PC-9 (cell line): ENCODE results near the gene PEF1. TPM values are rescaled to one million over a fixed set of nuclear protein-coding genes. Genes with fewer than 3 reads are reported as not detected.

ENCODE experiments used
- BruUV-seq: library from RNA; stranded (reverse); fragments of 400-500 nt; replicated peaks from 2 replicates; lab custom pipeline; 2021; lab: Mats Ljungman, UMichigan
- CTCF ChIA-PET: fragments of 300-600 bp; sonication (Branson Sonifier 250); formaldehyde crosslinking; loops from one replicate; lab custom pipeline; 2022; ENCODE audit warnings: antibody characterized with exemption; lab: Charles Lee
- POLR2A ChIA-PET: fragments of 300-600 bp; sonication (Branson Sonifier 250); formaldehyde crosslinking; loops from one replicate; lab custom pipeline; 2022; ENCODE audit warnings: antibody characterized with exemption; ENCODE audit not compliant: unreplicated experiment; lab: Charles Lee
- DNase-seq, 2 experiments: peaks; one replicate each; pipeline versions ENCODE4 v3.0.0 to v3.0.0-alpha.2; 2015 to 2022; ENCODE audit warnings: mixed read lengths in 1 of 2
- H2AFZ ChIP-seq: fragments of 200-600 bp; sonication (generic); 2 replicates; pipeline ENCODE4 v1.8.1; 2017; ENCODE audit warnings: antibody characterized with exemption
- H3F3A ChIP-seq: fragments of 200-600 bp; sonication (generic); 2 replicates; pipeline ENCODE4 v1.8.1; 2017; ENCODE audit warnings: antibody characterized with exemption, mild to moderate bottlenecking, low read depth; ENCODE audit not compliant: insufficient read depth
- H3K27ac ChIP-seq: fragments of 200-600 bp; sonication (generic); 2 replicates; pipeline ENCODE4 v1.6.1; 2016; ENCODE audit warnings: mixed run types
- H3K27me3 ChIP-seq: fragments of 200-600 bp; sonication (generic); 2 replicates; pipeline ENCODE4 v1.6.1; 2016; ENCODE audit warnings: low read depth, mixed run types; ENCODE audit not compliant: insufficient read depth
- H3K36me3 ChIP-seq: fragments of 200-600 bp; sonication (generic); 2 replicates; pipeline ENCODE4 v1.6.1; 2016; ENCODE audit warnings: low read depth, mixed run types
- H3K4me1 ChIP-seq: fragments of 200-600 bp; sonication (generic); replicated peaks from 2 replicates; pipeline ENCODE4 v1.6.1; 2016; ENCODE audit warnings: mixed run types; ENCODE audit not compliant: insufficient read depth
- H3K4me2 ChIP-seq: fragments of 200-600 bp; sonication (generic); 2 replicates; pipeline ENCODE4 v1.6.1; 2017; ENCODE audit warnings: mixed run types
- H3K4me3 ChIP-seq: fragments of 200-600 bp; sonication (generic); 2 replicates; pipeline ENCODE4 v1.6.1; 2016; ENCODE audit warnings: mixed run types
- H3K79me2 ChIP-seq: fragments of 200-600 bp; sonication (generic); 2 replicates; pipeline ENCODE4 v1.6.1; 2017; ENCODE audit warnings: low read depth, mixed run types
- H3K9me2 ChIP-seq: fragments of 200-600 bp; sonication (generic); 2 replicates; pipeline ENCODE4 v1.8.1; 2017; ENCODE audit warnings: mild to moderate bottlenecking; ENCODE audit not compliant: insufficient read depth
- H3K9me3 ChIP-seq: fragments of 200-600 bp; sonication (generic); 2 replicates; pipeline ENCODE4 v1.8.1; 2016; ENCODE audit warnings: low read depth; ENCODE audit not compliant: insufficient read depth
- H4K20me1 ChIP-seq: fragments of 200-600 bp; sonication (generic); 2 replicates; pipeline ENCODE4 v1.8.1; 2017; ENCODE audit not compliant: insufficient read depth
- EZH2 ChIP-seq: fragments of 200-600 bp; sonication (generic); IDR thresholded peaks from 2 replicates; pipeline ENCODE4 v1.8.0; 2017; ENCODE audit warnings: antibody characterized with exemption, low read depth
- intact Hi-C: fragments of 100-400 bp; cut with micrococcal nuclease; formaldehyde crosslinking; loops from one replicate; pipeline ENCODE4 v1.10.0; 2022; ENCODE audit not compliant: unreplicated experiment
- total RNA-seq: library from RNA; stranded (reverse); gene quantifications from 2 replicates; pipeline ENCODE4 v1.2.3, GENCODE V29; 2021
- TF ChIP-seq, protein P1 (sequence below): fragments of 200-600 bp; sonication (generic); conservative IDR thresholded peaks from 2 replicates; pipeline ENCODE4 v1.6.1; 2017; ENCODE audit warnings: mixed run types, antibody characterized with exemption, mild to moderate bottlenecking, moderate library complexity

Gene PEF1
- total RNA-seq, 1 experiment from 2014 or later, result 40.3 TPM

DNA sequence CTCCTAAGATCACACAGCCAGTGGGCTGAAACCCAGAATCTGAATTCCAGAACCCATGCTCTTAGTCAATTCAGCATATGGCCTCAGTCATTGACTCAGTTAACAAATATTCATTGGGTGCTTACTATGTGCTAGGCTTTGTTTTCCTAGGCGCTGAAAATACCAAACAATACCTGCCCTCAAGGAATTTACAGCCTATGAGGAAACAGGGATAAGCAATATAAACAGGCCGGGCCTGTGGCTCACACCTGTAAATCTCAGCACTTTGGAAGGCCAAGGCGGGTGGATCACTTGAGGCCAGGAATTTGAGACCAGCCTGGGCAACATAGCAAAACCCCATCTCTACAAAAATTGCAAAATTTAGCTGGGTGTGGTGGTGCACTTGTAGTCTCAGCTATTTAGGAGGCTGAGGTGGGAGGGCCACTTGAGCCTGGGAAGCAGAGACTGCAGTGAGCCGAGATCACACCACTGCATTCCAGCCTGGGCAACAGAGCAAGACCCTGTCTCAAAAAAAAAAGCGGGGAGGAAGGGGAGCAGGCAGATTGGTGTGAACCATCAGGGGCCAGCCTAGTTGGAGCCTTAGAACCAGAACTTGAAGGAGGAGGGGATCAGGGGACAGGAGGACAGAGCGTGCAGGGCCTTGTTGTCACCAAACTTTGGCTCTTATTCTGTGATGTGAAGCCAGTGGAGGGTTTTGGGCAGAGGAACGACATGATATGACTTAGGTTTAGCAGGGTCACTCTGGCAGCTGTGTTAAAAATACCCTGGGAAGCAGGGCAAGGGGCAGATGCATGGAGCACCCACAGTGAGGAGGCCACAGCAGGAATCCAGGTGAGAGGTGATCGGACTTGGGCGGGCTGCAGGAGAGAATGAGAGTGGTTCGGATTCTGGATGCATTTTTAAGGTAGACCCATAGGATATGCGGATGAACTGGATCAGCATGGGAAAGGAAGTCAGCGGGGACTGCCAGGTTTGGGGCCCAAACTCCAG, 62.6 kb downstream of the PEF1 start:
- CTCF ChIA-PET, result interaction anchor here (1.0 kb wide), 1 partner anchor 11 kb away, joined by 3 read pairs; no protein-coding TSS in a partner anchor
- Histone ChIP-seq H3K27ac (peak overlapping the region; percentile 81), H3K36me3 (peaks cover 73% of the 10 kb centered on the region), H3K9me3 (no peaks in the 10 kb centered on the region), H2AFZ (no peak overlapping the region), H3K9me2 (no peaks in the 10 kb centered on the region), H3K4me1 (peaks cover 83% of the 10 kb centered on the region), H3K79me2 (peaks cover 93% of the 10 kb centered on the region), H3K4me2 (peak overlapping the region; percentile 90), H4K20me1 (peaks cover 23% of the 10 kb centered on the region), H3K27me3 (no peaks in the 10 kb centered on the region), H3F3A (peaks cover 85% of the 10 kb centered on the region), H3K4me3 (peak overlapping the region; percentile 24; the same call in 1 of the 2 replicates)
- intact Hi-C loops, result no loop called here
- no TSS peak for BruUV-seq
- DNase-seq, result peak; percentile 63 to 100
- TF ChIP-seq, protein P1, sequence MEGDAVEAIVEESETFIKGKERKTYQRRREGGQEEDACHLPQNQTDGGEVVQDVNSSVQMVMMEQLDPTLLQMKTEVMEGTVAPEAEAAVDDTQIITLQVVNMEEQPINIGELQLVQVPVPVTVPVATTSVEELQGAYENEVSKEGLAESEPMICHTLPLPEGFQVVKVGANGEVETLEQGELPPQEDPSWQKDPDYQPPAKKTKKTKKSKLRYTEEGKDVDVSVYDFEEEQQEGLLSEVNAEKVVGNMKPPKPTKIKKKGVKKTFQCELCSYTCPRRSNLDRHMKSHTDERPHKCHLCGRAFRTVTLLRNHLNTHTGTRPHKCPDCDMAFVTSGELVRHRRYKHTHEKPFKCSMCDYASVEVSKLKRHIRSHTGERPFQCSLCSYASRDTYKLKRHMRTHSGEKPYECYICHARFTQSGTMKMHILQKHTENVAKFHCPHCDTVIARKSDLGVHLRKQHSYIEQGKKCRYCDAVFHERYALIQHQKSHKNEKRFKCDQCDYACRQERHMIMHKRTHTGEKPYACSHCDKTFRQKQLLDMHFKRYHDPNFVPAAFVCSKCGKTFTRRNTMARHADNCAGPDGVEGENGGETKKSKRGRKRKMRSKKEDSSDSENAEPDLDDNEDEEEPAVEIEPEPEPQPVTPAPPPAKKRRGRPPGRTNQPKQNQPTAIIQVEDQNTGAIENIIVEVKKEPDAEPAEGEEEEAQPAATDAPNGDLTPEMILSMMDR, result no peak
- no peak for TF ChIP-seq EZH2
- POLR2A ChIA-PET, result interaction anchor here (0.6 to 0.7 kb wide), 3 partner anchors 33 to 350 kb away, joined by 3 to 5 read pairs (median 4); no protein-coding TSS in a partner anchor

DNA sequence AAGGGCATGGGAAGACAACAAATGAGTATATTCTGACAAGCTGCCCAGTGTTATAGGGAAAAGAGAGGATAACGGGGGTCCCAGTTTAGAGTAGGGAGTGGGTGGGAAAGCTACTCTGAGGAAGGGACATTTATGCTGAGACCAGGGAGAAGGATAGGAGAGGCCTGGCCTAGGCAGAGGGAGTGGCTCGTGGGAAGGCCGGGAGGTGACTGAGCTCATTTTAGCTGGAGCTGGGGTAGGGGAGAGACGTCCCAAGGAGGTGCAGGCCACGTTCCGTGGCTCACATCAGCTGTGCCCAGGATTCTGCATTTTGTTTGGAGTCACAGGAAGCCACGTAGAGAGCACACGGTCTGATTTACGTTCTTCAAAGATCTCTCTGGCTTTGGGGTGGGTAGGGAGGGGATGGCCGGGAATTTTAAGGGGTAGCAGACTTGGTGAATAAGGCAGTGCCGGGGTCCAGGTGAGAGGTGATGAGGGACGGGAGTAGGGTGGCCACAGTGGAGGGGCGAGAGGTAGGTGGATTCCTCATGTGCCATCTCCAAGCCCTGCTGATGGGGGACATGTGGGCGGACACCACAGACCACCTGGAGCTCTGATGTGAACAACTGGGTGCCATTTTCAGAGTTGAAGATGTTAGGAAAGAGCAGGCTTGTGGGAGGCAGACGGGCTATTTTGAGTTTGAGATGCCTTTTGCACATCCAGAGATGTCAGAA, 63.6 kb downstream of the PEF1 start:
- TF ChIP-seq, protein P1, result no peak
- no peak for TF ChIP-seq EZH2
- Histone ChIP-seq H2AFZ (no peak overlapping the region), H3F3A (peaks cover 84% of the 10 kb centered on the region), H3K4me1 (peaks cover 73% of the 10 kb centered on the region), H3K79me2 (peaks cover 92% of the 10 kb centered on the region), H3K4me3 (peak overlapping the region; percentile 70; the same call in 1 of the 2 replicates), H3K9me2 (no peaks in the 10 kb centered on the region), H3K4me2 (peak overlapping the region; percentile 90), H3K27me3 (no peaks in the 10 kb centered on the region), H4K20me1 (peaks cover 23% of the 10 kb centered on the region), H3K9me3 (no peaks in the 10 kb centered on the region), H3K27ac (peak overlapping the region; percentile 81), H3K36me3 (peaks cover 70% of the 10 kb centered on the region)
- intact Hi-C loops, result no loop called here
- DNase-seq, result no peak
- ChIA-PET CTCF (interaction anchor here (0.6 kb wide), 1 partner anchor 103 kb away, joined by 3 read pairs; no protein-coding TSS in a partner anchor), POLR2A (interaction anchor here (0.6 to 0.8 kb wide), 2 partner anchors 32 to 491 kb away, joined by 5 to 6 read pairs; no protein-coding TSS in a partner anchor)
- BruUV-seq, result no TSS peak

DNA sequence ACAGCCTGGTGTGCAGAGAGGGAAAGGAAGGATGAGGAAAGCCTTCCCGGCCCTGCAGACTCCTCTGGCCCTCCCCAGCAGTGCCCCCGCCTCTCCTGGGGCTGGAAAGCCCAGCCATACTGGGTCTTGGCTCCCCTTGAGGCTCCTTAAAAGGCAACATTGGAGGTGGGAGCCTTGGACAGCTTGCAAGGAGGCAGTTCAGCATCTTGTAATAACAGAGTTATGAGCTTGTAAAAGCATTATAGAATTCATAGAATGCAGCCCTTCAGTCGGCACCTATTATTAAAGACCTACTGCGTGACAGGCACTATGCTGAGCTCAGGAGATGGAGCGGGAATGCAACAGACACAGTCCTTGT, 64.2 kb downstream of the PEF1 start:
- H3K9me2 ChIP-seq, result no peaks in the 10 kb centered on the region
- POLR2A ChIA-PET, result interaction anchor here (0.8 kb wide), 1 partner anchor 492 kb away, joined by 6 read pairs; no protein-coding TSS in a partner anchor
- peaks cover 86% of the 10 kb centered on the region for H3K79me2 ChIP-seq
- no peak for TF ChIP-seq EZH2
- TF ChIP-seq, protein P1, result no peak
- peaks cover 73% of the 10 kb centered on the region for H3K4me1 ChIP-seq
- intact Hi-C loops, result no loop called here
- H3K36me3 ChIP-seq, result peaks cover 65% of the 10 kb centered on the region
- H3K9me3 ChIP-seq, result no peaks in the 10 kb centered on the region
- no peaks in the 10 kb centered on the region for H3K27me3 ChIP-seq
- DNase-seq, result no peak
- H4K20me1 ChIP-seq, result peaks cover 23% of the 10 kb centered on the region
- H3K27ac ChIP-seq, result peak overlapping the region; percentile 81
- H3K4me2 ChIP-seq, result peak overlapping the region; percentile 90
- H3F3A ChIP-seq, result peaks cover 84% of the 10 kb centered on the region
- H3K4me3 ChIP-seq, result peak overlapping the region; percentile 70; the same call in 1 of the 2 replicates
- no peak overlapping the region for H2AFZ ChIP-seq
- CTCF ChIA-PET, result interaction anchor here (0.6 kb wide), 1 partner anchor 104 kb away, joined by 3 read pairs; no protein-coding TSS in a partner anchor
- BruUV-seq, result no TSS peak
